Subcutaneous adipose tissue (tissue), 4 donors: ENCODE data around the gene MACF1. TPM values are rescaled to one million over a fixed set of nuclear protein-coding genes. Genes with fewer than 3 reads are reported as not detected.

Experiments used
- total RNA-seq, 4 donors: library from RNA; depleted of rRNA; stranded (reverse); fragments of >200 nt; gene quantifications; one replicate each; pipeline ENCODE4 v1.1.0, GENCODE V29; 2016
- TF ChIP-seq, protein P1 (sequence below): fragments of 450-650 bp; IDR thresholded peaks from one replicate; pipeline ENCODE4 v1.5.1; 2016; ENCODE audit warnings: low read depth, mild to moderate bottlenecking, control low read depth, antibody characterized with exemption, moderate library complexity

Gene MACF1, protein sequence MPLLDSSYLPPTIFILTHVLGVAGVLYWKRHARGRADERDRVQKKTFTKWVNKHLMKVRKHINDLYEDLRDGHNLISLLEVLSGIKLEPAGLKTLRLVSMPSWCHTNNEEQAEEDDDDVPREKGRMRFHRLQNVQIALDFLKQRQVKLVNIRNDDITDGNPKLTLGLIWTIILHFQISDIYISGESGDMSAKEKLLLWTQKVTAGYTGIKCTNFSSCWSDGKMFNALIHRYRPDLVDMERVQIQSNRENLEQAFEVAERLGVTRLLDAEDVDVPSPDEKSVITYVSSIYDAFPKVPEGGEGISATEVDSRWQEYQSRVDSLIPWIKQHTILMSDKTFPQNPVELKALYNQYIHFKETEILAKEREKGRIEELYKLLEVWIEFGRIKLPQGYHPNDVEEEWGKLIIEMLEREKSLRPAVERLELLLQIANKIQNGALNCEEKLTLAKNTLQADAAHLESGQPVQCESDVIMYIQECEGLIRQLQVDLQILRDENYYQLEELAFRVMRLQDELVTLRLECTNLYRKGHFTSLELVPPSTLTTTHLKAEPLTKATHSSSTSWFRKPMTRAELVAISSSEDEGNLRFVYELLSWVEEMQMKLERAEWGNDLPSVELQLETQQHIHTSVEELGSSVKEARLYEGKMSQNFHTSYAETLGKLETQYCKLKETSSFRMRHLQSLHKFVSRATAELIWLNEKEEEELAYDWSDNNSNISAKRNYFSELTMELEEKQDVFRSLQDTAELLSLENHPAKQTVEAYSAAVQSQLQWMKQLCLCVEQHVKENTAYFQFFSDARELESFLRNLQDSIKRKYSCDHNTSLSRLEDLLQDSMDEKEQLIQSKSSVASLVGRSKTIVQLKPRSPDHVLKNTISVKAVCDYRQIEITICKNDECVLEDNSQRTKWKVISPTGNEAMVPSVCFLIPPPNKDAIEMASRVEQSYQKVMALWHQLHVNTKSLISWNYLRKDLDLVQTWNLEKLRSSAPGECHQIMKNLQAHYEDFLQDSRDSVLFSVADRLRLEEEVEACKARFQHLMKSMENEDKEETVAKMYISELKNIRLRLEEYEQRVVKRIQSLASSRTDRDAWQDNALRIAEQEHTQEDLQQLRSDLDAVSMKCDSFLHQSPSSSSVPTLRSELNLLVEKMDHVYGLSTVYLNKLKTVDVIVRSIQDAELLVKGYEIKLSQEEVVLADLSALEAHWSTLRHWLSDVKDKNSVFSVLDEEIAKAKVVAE (N-terminal part only)
- 100 to 1,000 TPM; 297 to 398 (median 352) TPM for total RNA-seq

DNA sequence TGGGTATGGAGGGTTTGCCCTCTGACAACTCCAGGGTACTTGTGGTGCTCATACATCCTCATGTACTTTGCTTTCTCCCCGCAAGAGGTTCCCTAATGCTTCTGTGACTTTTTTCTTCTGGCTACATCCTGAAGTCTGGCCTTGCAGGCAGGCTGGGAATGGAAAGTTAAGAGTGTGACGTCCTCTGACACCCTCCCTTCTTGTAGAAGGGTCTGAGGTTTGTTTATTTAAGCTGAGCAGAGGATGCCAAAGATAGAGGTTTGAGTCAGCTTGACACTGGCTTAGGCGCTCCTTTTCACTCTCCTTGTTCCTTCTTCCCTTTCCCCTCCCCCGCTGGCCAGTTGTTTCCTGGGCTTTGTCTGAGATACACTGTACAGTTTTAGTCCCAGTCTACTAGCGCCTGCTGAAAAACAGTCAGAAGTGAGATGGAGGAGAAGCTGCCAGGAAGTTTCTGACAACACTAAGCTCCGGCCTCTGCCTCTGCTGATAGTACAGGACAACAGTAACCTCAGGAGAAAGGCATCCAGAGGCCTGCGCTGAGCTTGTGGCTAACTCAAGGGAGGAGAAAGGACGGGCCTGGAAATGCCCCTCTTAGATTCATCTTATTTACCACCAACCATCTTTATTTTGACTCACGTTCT, at the start of gene MACF1:
MACF1 (plus strand) TSS at position 255 of the 641 bp plus-strand sequence; CDS start at position 583, 328 bp downstream.
- TF ChIP-seq, protein P1, sequence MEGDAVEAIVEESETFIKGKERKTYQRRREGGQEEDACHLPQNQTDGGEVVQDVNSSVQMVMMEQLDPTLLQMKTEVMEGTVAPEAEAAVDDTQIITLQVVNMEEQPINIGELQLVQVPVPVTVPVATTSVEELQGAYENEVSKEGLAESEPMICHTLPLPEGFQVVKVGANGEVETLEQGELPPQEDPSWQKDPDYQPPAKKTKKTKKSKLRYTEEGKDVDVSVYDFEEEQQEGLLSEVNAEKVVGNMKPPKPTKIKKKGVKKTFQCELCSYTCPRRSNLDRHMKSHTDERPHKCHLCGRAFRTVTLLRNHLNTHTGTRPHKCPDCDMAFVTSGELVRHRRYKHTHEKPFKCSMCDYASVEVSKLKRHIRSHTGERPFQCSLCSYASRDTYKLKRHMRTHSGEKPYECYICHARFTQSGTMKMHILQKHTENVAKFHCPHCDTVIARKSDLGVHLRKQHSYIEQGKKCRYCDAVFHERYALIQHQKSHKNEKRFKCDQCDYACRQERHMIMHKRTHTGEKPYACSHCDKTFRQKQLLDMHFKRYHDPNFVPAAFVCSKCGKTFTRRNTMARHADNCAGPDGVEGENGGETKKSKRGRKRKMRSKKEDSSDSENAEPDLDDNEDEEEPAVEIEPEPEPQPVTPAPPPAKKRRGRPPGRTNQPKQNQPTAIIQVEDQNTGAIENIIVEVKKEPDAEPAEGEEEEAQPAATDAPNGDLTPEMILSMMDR = no peak

DNA sequence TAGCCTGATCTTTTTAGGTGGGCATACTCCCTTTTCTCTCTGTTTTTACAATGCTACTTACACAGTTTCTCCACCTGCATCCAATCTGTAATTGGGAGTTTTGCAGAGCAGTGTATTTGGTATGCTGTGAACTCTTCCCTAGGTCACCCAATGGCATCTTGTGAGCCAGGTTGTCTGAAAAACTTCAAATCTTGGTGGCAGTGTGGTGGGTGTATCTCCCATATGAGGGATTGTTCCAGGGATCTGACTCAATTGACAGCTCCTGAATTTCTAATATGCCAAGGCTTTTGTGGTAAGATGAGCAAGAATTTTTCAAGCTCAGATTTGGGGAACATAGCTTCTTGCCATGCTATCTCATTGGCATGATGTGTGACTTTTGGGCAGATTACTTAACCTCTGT, 47.2 kb upstream of the MACF1 start:
- TF ChIP-seq, protein P1 = no peak

DNA sequence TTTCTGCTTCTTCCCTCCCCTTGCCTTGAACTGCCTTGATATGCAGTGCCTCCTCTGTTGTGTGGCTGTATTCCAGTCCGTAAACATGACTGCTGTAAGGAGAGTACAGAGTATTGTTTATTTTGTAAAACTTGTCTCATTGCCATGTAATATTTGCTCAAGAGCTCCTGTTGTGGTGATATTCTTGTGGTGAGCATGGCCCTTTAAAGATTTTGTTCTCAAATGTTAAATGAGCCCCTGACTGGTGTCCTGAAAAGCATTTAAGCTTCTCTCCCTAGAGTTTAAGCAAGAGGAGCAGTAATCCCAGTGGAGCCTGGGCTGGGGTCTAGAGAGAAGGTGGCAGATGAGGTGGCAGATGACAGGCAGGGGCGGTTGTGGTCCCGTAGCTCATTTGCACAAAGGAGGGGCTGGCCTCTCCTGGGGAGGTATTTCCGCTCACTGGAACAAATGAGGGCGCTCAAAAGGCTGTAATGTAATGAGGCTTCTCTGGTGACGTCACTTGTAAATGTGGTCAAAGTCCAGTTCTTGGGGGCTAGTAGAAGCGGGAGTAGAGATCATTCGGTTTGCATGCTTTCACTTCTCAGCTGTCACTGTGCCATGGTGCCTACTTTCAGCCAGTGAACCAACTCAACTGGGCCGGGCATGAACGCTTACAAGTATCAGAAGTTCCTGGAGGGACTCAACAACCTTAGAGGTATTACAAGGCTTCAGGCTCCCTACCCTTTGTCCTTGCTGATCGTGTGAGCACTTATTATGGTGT, 46.0 kb upstream of the MACF1 start:
- TF ChIP-seq, protein P1 = no peak

DNA sequence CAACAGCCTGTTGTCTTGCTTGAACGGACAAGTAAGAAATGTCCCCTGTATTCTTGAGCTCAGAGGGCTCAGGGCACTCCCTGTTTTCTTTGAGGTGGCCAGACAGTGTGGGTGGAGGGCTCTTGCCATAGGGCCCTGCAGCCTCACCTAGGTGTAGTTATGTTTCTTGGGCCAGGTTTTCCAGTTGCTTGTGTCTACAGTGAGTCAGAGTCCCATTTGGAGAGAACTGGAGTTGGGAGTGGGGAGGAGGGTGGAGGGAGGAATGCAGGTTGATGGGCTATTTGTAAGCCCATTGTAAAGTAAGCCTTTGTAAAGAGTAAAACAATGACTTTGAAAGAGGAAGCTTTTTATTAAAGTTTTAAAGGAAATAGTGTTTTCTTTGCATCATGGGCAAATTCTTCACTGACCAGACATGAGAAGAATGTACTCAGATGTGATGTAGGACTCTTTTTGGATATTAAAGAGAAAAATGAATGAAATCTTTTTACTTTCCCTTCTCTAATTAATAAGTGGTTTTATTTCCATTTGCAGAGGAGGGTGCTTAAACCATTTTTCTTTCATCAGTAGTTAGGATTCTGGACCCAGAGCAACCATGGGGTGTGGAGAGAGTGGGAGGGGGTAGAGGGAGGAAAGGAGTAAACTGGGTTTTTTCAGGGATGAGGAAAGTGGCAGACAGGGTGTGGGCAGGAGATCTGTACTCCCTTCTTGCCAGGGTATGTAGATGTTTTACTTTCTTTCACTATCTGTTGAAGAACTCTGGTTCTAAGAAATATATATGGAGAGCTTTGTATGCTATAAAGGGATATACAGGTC, 45.1 kb upstream of the MACF1 start:
- TF ChIP-seq, protein P1 = no peak

DNA sequence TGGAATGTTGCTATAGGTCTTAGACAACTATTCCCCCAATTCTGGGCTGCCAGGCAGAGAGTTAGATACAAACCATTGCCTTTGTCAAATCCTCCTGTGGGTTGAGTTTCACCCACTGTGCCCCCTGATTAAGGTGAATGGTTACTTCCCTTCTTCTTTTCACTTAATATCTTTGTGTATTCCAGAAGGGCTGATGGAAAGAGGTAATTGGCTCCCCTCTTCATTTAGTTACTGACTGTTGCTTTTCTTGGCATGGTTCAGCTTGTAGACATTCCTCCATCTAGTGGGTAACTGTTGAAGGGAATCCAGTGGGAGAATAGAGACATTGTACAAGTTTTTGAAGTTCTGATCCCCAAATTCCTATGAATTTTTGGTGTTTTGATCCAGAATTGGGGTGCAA, 43.8 kb upstream of the MACF1 start:
- TF ChIP-seq, protein P1 = no peak

DNA sequence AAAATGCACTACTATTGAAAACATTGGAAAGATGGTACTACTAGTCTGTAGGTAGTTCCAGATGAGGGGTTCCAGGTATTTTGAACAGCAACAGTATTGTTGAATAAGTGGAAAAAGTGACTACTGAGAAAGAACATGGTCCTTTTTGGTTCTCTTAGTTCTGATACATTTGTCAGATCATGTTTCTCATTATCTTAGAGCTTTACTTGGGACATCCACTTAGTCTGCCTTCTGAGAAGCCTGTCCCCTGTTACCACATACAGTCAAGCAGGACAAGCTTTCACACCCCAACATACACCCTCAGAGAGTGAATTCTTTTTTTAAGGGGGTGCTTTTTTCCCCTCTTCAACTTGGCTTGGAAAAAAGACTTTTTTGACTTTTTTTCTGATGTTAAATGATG, 41.0 kb upstream of the MACF1 start:
- TF ChIP-seq, protein P1 = no peak
